CD14-positive monocyte (primary cell): ENCODE data around the gene ACHE. TPM values are rescaled to one million over a fixed set of nuclear protein-coding genes. Genes with fewer than 3 reads are reported as not detected.
A peak's percentile ranks its signal among the peaks of the same experiment; 100 is the strongest.
"Not testable (repeated sequence)": the region's sequence is repeated elsewhere in the genome, so short reads cannot be mapped to it uniquely, and the experiment has no call there.

Source experiments
- DNase-seq, 3 donors: peaks; one replicate each; pipeline ENCODE4 v3.0.0-alpha.2; 2011 to 2022
- H2AFZ ChIP-seq: 2 replicates; pipeline ENCODE4 v1.6.0; 2012; ENCODE audit warnings: mild to moderate bottlenecking, low read depth, low read length, inconsistent platforms; ENCODE audit not compliant: insufficient read depth, poor library complexity, severe bottlenecking
- H3K27ac ChIP-seq, 2 donors: 1 replicate in 1 of 2; 2 replicates in 1 of 2; pipeline ENCODE4 v1.5.1; 2012 to 2013; ENCODE audit warnings: low read length in 2 of 2, control low read depth in 1 of 2, inconsistent platforms in 1 of 2, low read depth in 1 of 2, mild to moderate bottlenecking in 1 of 2
- H3K27me3 ChIP-seq, 2 donors: one replicate each; pipeline versions ENCODE4 v1.6.0 to v1.6.1; 2011 to 2013; ENCODE audit warnings: low read length in 2 of 2; ENCODE audit not compliant: control insufficient read depth in 2 of 2, insufficient read depth in 2 of 2
- H3K36me3 ChIP-seq, 2 donors: replicated peaks in 1 of 2; 1 replicate in 1 of 2; 2 replicates in 1 of 2; pipeline versions ENCODE4 v1.5.1 to v1.6.1; 2012 to 2013; ENCODE audit warnings: low read length in 2 of 2, control low read depth in 1 of 2, inconsistent platforms in 1 of 2, mild to moderate bottlenecking in 1 of 2; ENCODE audit not compliant: insufficient read depth in 2 of 2, control insufficient read depth in 1 of 2
- H3K4me1 ChIP-seq, 2 donors: 1 replicate in 1 of 2; 2 replicates in 1 of 2; pipeline versions ENCODE4 v1.5.1 to v1.6.1; 2012 to 2013; ENCODE audit warnings: low read length in 2 of 2, control low read depth in 1 of 2, inconsistent platforms in 1 of 2, mild to moderate bottlenecking in 1 of 2, moderate library complexity in 1 of 2; ENCODE audit not compliant: insufficient read depth in 2 of 2, control insufficient read depth in 1 of 2
- H3K4me2 ChIP-seq: replicated peaks from 2 replicates; pipeline ENCODE3; 2012; ENCODE audit warnings: low read length, moderate library complexity, mild to moderate bottlenecking; ENCODE audit not compliant: poor library complexity, severe bottlenecking; ENCODE audit errors: extremely low read depth
- H3K4me3 ChIP-seq, 3 experiments: fragments of 200-600 bp in 1 of 3; sonication (generic) in 1 of 3; replicated peaks in 1 of 3; 1 replicate in 2 of 3; 2 replicates in 1 of 3; pipeline ENCODE4 v1.5.1; 2011 to 2013; ENCODE audit warnings: low read length in 3 of 3, mild to moderate bottlenecking in 3 of 3, control low read depth in 2 of 3, low read depth in 2 of 3, inconsistent platforms in 1 of 3, moderate library complexity in 1 of 3
- H3K79me2 ChIP-seq: 2 replicates; pipeline ENCODE4 v1.6.0; 2012; ENCODE audit warnings: mild to moderate bottlenecking, control low read depth, inconsistent platforms, low read length, moderate library complexity; ENCODE audit not compliant: insufficient read depth
- H3K9ac ChIP-seq: 2 replicates; pipeline ENCODE4 v1.6.0; 2017; ENCODE audit warnings: low read length, mild to moderate bottlenecking; ENCODE audit not compliant: insufficient read depth, poor library complexity, severe bottlenecking
- H3K9me3 ChIP-seq, 2 donors: replicated peaks in 1 of 2; 1 replicate in 1 of 2; 2 replicates in 1 of 2; pipeline versions ENCODE4 v1.5.1 to v1.6.1; 2012 to 2013; ENCODE audit warnings: low read length in 2 of 2, control low read depth in 1 of 2; ENCODE audit not compliant: control insufficient read depth in 1 of 2, insufficient read depth in 1 of 2
- H4K20me1 ChIP-seq: 2 replicates; pipeline ENCODE4 v1.6.0; 2012; ENCODE audit warnings: mild to moderate bottlenecking, low read length, control low read depth, moderate library complexity; ENCODE audit not compliant: insufficient read depth
- H3K27ac Mint-ChIP-seq, 7 donors: one replicate each; pipeline ENCODE4 v1.8.0; 2020; ENCODE audit warnings: mild to moderate bottlenecking in 7 of 7, mixed read lengths in 7 of 7, moderate library complexity in 6 of 7, inconsistent platforms in 2 of 7
- H3K27me3 Mint-ChIP-seq, 3 donors: one replicate each; pipeline ENCODE4 v1.8.0; 2021 to 2022; ENCODE audit warnings: low read depth in 3 of 3, mild to moderate bottlenecking in 3 of 3, mixed read lengths in 3 of 3, moderate library complexity in 3 of 3, inconsistent platforms in 1 of 3
- H3K36me3 Mint-ChIP-seq, 2 donors: one replicate each; pipeline ENCODE4 v1.8.0; 2020; ENCODE audit warnings: mixed read lengths in 2 of 2, inconsistent platforms in 1 of 2, mild to moderate bottlenecking in 1 of 2
- H3K4me1 Mint-ChIP-seq: one replicate; pipeline ENCODE4 v1.8.0; 2020; ENCODE audit warnings: mild to moderate bottlenecking, mixed read lengths
- H3K4me3 Mint-ChIP-seq, 2 donors: one replicate each; pipeline ENCODE4 v1.8.0; 2020; ENCODE audit warnings: mild to moderate bottlenecking in 2 of 2, mixed read lengths in 2 of 2, moderate library complexity in 1 of 2
- H3K9me3 Mint-ChIP-seq, 7 donors: one replicate each; pipeline ENCODE4 v1.8.0; 2020 to 2022; ENCODE audit warnings: mixed read lengths in 7 of 7, mild to moderate bottlenecking in 6 of 7, moderate library complexity in 6 of 7, inconsistent platforms in 2 of 7
- CTCF ChIP-seq: fragments of 200-600 bp; IDR thresholded peaks from one replicate; pipeline ENCODE4 v1.8.0; 2022; ENCODE audit warnings: antibody characterized with exemption, mild to moderate bottlenecking
- WGBS: methylation state at CpG from one replicate; pipeline ENCODE4 v1.1.5; 2013; ENCODE audit warnings: missing lambda C conversion rate; ENCODE audit not compliant: insufficient coverage; 5-methylcytosine and 5-hydroxymethylcytosine counted together
- intact Hi-C, 2 donors: fragments of 100-400 bp; cut with micrococcal nuclease; formaldehyde crosslinking; loops; one replicate each; pipeline versions ENCODE4 v1.15.0 to v1.15.1; 2023
- polyA plus RNA-seq, 3 donors: library from polyadenylated mRNA; depleted of rRNA in 1 of 3; unstranded in 2 of 3; stranded (reverse) in 1 of 3; fragments of 300-500 nt in 2 of 3; fragments of >200 nt in 1 of 3; fragmentation: Illumina TruSeq in 2 of 3; gene quantifications; 1 replicate in 2 of 3; 2 replicates in 1 of 3; pipeline ENCODE4 v1.2.3, GENCODE V29; 2012 to 2021

Gene ACHE
- polyA plus RNA-seq, 3 donors, result 0.19 TPM; not detected in 2

DNA sequence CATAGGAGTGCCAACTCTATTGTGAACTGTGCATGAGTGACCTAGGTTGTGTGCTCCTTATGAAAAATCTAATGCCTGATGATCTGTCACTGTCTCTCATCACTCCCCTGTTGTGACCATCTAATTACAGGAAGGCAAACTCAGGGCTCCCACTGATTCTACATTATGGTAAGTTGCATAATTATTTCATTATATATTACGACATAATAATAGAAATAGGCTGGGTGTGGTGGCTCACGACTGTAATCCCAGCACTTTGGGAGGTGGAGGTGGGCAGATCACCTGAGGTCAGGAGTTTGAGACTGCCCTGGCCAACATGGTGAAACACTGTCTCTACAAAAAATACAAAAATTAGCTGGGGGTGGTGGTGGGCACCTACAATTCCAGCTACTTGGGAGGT, 39.7 kb upstream of the ACHE start:
- H4K20me1 ChIP-seq, H3K4me1 ChIP-seq, intact Hi-C loops, H3K4me3 ChIP-seq, H3K9me3 ChIP-seq, DNase-seq, H2AFZ ChIP-seq, H3K4me3 Mint-ChIP-seq, H3K27ac ChIP-seq, H3K36me3 ChIP-seq, H3K36me3 Mint-ChIP-seq, H3K9ac ChIP-seq, H3K79me2 ChIP-seq, H3K27ac Mint-ChIP-seq, H3K27me3 ChIP-seq, H3K4me2 ChIP-seq, H3K4me1 Mint-ChIP-seq: not testable (repeated sequence)
- no CpG with 5 or more reads among the region's 2 CpGs for WGBS
- Mint-ChIP-seq H3K9me3 (peaks cover 3 to 29% (median 16%) of the 10 kb centered on the region in 7 donors), H3K27me3 (peaks cover 8 to 16% (median 13%) of the 10 kb centered on the region in 3 donors)

DNA sequence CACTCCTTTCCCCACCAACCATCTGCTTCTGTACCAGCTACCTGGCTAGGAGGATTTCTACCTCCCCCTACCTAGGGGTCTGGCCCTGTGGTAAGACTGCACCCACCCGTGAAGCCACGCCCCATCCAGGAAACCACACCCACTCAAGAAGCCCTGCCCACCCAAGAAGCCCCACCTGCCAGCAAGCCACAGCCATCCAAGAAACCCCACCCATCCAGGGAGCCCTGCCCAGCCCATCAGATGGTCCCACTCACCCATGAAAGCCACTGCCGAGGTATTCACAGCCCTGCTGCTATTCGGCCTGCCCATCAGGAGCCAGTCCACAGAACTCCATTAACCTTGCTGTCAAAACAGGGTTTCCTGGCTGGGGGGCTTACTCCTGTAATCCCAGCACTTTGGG, 38.0 kb upstream of the ACHE start:
- no peak for DNase-seq
- Histone ChIP-seq H3K9ac (no peak overlapping the region), H2AFZ (no peak overlapping the region), H4K20me1 (no peaks in the 10 kb centered on the region), H3K4me1 (no peaks in the 10 kb centered on the region), H3K9me3 (peaks cover 0 to under 1% of the 10 kb centered on the region in 2 donors), H3K27me3 (peaks cover 2% of the 10 kb centered on the region in 2 donors), H3K79me2 (no peaks in the 10 kb centered on the region), H3K4me2 (no peak overlapping the region), H3K4me3 (no peak overlapping the region), H3K27ac (no peak overlapping the region), H3K36me3 (no peaks in the 10 kb centered on the region)
- Mint-ChIP-seq H3K27me3 (peaks cover 12 to 22% (median 13%) of the 10 kb centered on the region in 3 donors), H3K36me3 (no peaks in the 10 kb centered on the region), H3K4me1 (peaks cover 2% of the 10 kb centered on the region), H3K27ac (peak overlapping the region in 1 of 7 donors; percentile 42), H3K4me3 (no peak overlapping the region), H3K9me3 (peaks cover 0 to 15% (median 6%) of the 10 kb centered on the region in 7 donors)
- WGBS, result 43% methylated on average over 3 of the region's 4 CpGs
- intact Hi-C loops, result no loop called here
- no peak for TF ChIP-seq CTCF
